Suprapubic skin (tissue), 4 donors: ENCODE measurements around the gene CAT. TPM values are rescaled to one million over a fixed set of nuclear protein-coding genes. Genes with fewer than 3 reads are reported as not detected.

Experiments used
- DNase-seq, 2 donors: peaks; one replicate each; pipeline ENCODE4 v3.0.0-alpha.2; 2019; ENCODE audit warnings: low spot score in 2 of 2
- H3K27ac ChIP-seq: fragments of 200-600 bp; sonication (generic); one replicate; pipeline ENCODE4 v1.5.1; 2019
- H3K27me3 ChIP-seq: fragments of 200-600 bp; sonication (generic); one replicate; pipeline ENCODE4 v1.5.1; 2019
- H3K36me3 ChIP-seq: fragments of 200-600 bp; sonication (generic); one replicate; pipeline ENCODE4 v1.5.1; 2019
- H3K4me1 ChIP-seq: fragments of 200-600 bp; sonication (generic); one replicate; pipeline ENCODE4 v1.5.1; 2019
- H3K4me3 ChIP-seq: fragments of 200-600 bp; sonication (generic); one replicate; pipeline ENCODE4 v1.5.1; 2019; ENCODE audit warnings: mild to moderate bottlenecking
- H3K9me3 ChIP-seq: fragments of 200-600 bp; sonication (generic); one replicate; pipeline ENCODE4 v1.5.1; 2019
- EP300 ChIP-seq: sonication (generic); formaldehyde crosslinking; IDR thresholded peaks from one replicate; pipeline ENCODE4 v1.6.1; 2017; ENCODE audit warnings: antibody characterized with exemption
- POLR2A ChIP-seq, 2 donors: fragments of 450-650 bp; IDR thresholded peaks; one replicate each; pipeline ENCODE4 v1.6.1; 2017; ENCODE audit warnings: antibody characterized with exemption in 2 of 2, mild to moderate bottlenecking in 2 of 2, moderate library complexity in 2 of 2
- POLR2AphosphoS5 ChIP-seq, 3 donors: sonication (generic); formaldehyde crosslinking; IDR thresholded peaks; one replicate each; pipeline ENCODE4 v1.6.1; 2017; ENCODE audit warnings: antibody characterized with exemption in 3 of 3
- WGBS: methylation state at CpG from one replicate; pipeline ENCODE4 v1.1.5; 2018; 5-methylcytosine and 5-hydroxymethylcytosine counted together
- total RNA-seq, 4 donors: library from RNA; depleted of rRNA; stranded (reverse); fragments of >200 nt; gene quantifications; one replicate each; pipeline ENCODE4 v1.1.0, GENCODE V29; 2016
- TF ChIP-seq, protein P1 (sequence below), 2 donors: fragments of 200-600 bp in 1 of 2; fragments of 450-650 bp in 1 of 2; sonication (generic) in 1 of 2; IDR thresholded peaks; one replicate each; pipeline ENCODE4 v1.5.1; 2016 to 2019; ENCODE audit warnings: antibody characterized with exemption in 2 of 2, mild to moderate bottlenecking in 1 of 2, moderate library complexity in 1 of 2

Gene CAT
- total RNA-seq, 4 donors from 2014 or later, result 122 to 193 (median 133) TPM

DNA sequence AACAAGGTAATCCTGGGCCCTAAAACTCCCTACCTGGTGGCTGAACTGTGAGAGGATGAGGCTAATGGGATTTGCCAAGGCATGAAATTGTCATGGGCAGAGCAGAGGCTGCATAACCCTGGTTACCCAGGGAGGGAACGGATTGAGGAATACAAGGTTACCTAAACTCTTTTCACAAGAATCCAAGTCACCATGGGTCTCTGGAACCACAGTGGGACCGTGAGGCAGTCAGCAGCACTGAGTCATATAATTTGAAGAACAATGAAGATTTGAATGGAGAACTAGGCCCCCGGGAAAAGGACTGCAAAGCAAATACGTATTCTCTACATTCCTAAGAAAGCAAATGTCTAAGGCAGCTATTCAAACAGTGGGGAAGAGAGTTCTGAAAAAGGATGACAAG is 19.8 kb downstream of the CAT start:
- no peak for DNase-seq
- TF ChIP-seq EP300, result no peak
- no peak for TF ChIP-seq POLR2A (IDR thresholded peaks at IDR 0.05)
- TF ChIP-seq, protein P1, sequence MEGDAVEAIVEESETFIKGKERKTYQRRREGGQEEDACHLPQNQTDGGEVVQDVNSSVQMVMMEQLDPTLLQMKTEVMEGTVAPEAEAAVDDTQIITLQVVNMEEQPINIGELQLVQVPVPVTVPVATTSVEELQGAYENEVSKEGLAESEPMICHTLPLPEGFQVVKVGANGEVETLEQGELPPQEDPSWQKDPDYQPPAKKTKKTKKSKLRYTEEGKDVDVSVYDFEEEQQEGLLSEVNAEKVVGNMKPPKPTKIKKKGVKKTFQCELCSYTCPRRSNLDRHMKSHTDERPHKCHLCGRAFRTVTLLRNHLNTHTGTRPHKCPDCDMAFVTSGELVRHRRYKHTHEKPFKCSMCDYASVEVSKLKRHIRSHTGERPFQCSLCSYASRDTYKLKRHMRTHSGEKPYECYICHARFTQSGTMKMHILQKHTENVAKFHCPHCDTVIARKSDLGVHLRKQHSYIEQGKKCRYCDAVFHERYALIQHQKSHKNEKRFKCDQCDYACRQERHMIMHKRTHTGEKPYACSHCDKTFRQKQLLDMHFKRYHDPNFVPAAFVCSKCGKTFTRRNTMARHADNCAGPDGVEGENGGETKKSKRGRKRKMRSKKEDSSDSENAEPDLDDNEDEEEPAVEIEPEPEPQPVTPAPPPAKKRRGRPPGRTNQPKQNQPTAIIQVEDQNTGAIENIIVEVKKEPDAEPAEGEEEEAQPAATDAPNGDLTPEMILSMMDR (IDR thresholded peaks at IDR 0.05), result no peak
- TF ChIP-seq POLR2AphosphoS5 (IDR thresholded peaks at IDR 0.05), result no peak
- peaks cover 79% of the 10 kb centered on the region for H3K36me3 ChIP-seq
- no peak overlapping the region for H3K27ac ChIP-seq
- no peak overlapping the region for H3K4me3 ChIP-seq
- no peaks in the 10 kb centered on the region for H3K4me1 ChIP-seq
- no peaks in the 10 kb centered on the region for H3K9me3 ChIP-seq
- no peaks in the 10 kb centered on the region for H3K27me3 ChIP-seq
- 80% methylated on average over 4 of the region's 4 CpGs for WGBS

DNA sequence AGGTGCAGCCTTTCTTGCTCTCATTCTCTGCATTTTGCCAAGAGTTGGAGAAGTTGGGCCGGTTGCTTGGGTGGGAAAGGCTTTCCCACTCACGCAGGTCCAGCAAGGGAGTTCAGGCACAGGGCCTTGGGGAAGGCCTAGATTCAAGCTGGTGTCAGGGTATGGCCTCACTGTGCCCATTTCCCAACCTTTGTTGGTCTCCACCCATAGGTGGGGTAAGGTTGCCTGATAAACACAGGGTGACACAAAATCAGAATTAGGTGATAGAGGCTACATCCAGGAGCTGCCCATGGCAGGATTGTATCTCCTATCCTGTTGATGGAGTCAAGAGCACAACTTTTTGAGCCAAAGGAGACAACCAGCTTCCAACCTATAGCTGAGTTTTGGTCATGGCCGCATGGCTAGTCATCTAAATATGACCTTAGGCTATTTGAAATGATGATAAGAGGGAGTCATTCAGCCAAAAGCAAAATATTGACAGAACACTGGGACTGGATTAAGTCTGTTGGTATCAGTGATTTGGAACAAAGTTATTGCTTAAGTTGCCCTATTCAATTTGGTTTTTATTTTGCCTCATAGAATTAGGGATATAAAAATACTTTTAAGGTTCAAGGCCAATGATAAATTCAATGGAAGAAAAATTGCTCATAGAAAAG is 20.9 kb downstream of the CAT start:
- H3K27me3 ChIP-seq, result no peaks in the 10 kb centered on the region

DNA sequence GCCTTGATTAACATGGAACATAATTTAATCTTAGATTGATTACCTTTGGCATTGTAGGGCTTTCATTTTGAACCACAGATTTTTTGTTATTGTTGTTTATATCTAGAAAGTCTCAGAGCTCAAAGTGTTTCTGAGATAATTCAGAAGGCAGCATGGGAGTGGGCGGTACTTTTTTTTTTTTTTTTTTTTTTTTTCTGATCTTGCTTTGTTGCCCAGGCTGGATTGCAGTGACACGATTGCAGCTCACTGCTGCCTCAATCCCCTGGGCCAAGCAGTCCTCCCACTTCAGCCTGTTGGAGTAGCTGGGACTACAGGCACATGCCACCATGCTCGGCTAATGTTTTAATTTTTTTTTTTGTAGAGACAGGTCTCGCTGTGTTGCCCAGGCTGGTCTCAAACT is 21.5 kb downstream of the CAT start:
- no peak for DNase-seq
- 68% methylated on average over 4 of the region's 4 CpGs for WGBS
- no peaks in the 10 kb centered on the region for H3K9me3 ChIP-seq
- no peak for TF ChIP-seq EP300
- H3K4me1 ChIP-seq, result no peaks in the 10 kb centered on the region
- no peaks in the 10 kb centered on the region for H3K27me3 ChIP-seq
- no peak overlapping the region for H3K27ac ChIP-seq
- peaks cover 79% of the 10 kb centered on the region for H3K36me3 ChIP-seq
- H3K4me3 ChIP-seq, result no peak overlapping the region

More for the DNA sequence above, 20.9 kb downstream of the CAT start:
- no peak for DNase-seq
- Histone ChIP-seq H3K4me1 (no peaks in the 10 kb centered on the region), H3K27ac (no peak overlapping the region), H3K9me3 (no peaks in the 10 kb centered on the region), H3K36me3 (peaks cover 79% of the 10 kb centered on the region), H3K4me3 (no peak overlapping the region)
- WGBS, result 94% methylated on average over 3 of the region's 3 CpGs
- TF ChIP-seq, protein P1 (IDR thresholded peaks at IDR 0.05), result no peak
- TF ChIP-seq POLR2A (IDR thresholded peaks at IDR 0.05) (no peak), EP300 (no peak), POLR2AphosphoS5 (IDR thresholded peaks at IDR 0.05) (no peak)

DNA sequence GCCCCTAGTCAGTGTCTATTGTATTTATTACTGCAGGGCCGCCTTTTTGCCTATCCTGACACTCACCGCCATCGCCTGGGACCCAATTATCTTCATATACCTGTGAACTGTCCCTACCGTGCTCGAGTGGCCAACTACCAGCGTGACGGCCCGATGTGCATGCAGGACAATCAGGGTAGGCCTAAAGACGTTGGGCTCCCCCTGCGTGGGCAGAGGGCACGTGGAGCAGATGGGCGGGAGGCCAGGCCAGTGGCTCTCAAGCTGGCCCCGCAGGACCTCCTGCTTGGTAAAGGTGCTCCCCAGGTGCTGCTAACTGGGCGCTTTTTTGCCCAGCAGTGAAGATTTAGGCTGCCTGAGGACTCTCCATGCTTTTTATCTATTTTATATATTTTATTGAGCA is 22.5 kb downstream of the CAT start:
- Histone ChIP-seq H3K4me3 (no peak overlapping the region), H3K4me1 (no peaks in the 10 kb centered on the region), H3K27ac (no peak overlapping the region), H3K27me3 (no peaks in the 10 kb centered on the region), H3K9me3 (no peaks in the 10 kb centered on the region), H3K36me3 (peaks cover 83% of the 10 kb centered on the region)
- TF ChIP-seq EP300, result no peak
- no peak for TF ChIP-seq POLR2A (IDR thresholded peaks at IDR 0.05)
- TF ChIP-seq POLR2AphosphoS5 (IDR thresholded peaks at IDR 0.05), result no peak
- TF ChIP-seq, protein P1 (IDR thresholded peaks at IDR 0.05), result no peak
- 88% methylated on average over 12 of the region's 14 CpGs for WGBS
- DNase-seq, result no peak

DNA sequence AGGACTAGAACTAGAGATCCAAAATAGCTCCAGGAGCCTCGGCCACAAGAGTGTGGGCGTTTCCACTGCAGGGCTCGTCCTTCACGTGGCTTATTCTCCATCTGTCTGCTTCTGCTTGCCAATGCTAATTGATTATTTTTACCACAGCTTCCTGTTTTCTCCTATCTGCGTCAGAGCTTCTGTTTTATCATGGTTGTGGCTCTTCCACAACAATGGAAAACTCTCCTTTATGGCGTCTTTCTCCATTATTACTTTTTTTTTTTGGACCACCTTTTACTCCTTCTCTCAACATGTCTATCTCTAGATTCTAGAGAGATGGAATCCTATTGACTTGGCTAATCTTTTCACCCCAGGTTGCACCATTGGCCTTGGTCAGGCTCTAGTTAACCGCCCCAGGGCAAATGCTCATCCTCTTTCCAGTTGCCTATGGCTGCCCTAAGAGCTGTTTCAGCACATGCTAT is 25.9 kb downstream of the CAT start:
- H3K27me3 ChIP-seq, result no peaks in the 10 kb centered on the region
- H3K9me3 ChIP-seq, result no peaks in the 10 kb centered on the region
- TF ChIP-seq POLR2A (IDR thresholded peaks at IDR 0.05), result no peak
- TF ChIP-seq EP300, result no peak
- no peak for TF ChIP-seq POLR2AphosphoS5 (IDR thresholded peaks at IDR 0.05)
- TF ChIP-seq, protein P1 (IDR thresholded peaks at IDR 0.05), result no peak
- no peak for DNase-seq
- 68% methylated on average over 7 of the region's 7 CpGs for WGBS
- H3K36me3 ChIP-seq, result peaks cover 76% of the 10 kb centered on the region
- no peak overlapping the region for H3K4me3 ChIP-seq
- H3K4me1 ChIP-seq, result no peaks in the 10 kb centered on the region
- no peak overlapping the region for H3K27ac ChIP-seq
